Caco-2 (cell line): Measurements from ENCODE around the gene GCLM. TPM values are rescaled to one million over a fixed set of nuclear protein-coding genes. Genes with fewer than 3 reads are reported as not detected.

Experiments
- BruUV-seq: library from RNA; stranded (reverse); fragments of 400-500 nt; replicated peaks from 2 replicates; lab custom pipeline; 2021; lab: Mats Ljungman, UMichigan
- CTCF ChIA-PET: fragments of 300-600 bp; sonication (Branson Sonifier 250); formaldehyde crosslinking; loops from one replicate; lab custom pipeline; 2022; ENCODE audit warnings: antibody characterized with exemption; lab: Charles Lee
- POLR2A ChIA-PET: fragments of 300-600 bp; sonication (Branson Sonifier 250); formaldehyde crosslinking; loops from one replicate; lab custom pipeline; 2022; ENCODE audit warnings: antibody characterized with exemption; lab: Charles Lee
- DNase-seq, 2 experiments: peaks; one replicate each; pipeline versions ENCODE4 v3.0.0 to v3.0.0-alpha.2; 2020 to 2022
- H3K27me3 ChIP-seq: replicated peaks from 2 replicates; pipeline ENCODE4 v1.6.0; 2011; ENCODE audit warnings: low read length; ENCODE audit not compliant: control insufficient read depth, insufficient read depth
- H3K36me3 ChIP-seq: 2 replicates; pipeline ENCODE4 v1.5.1; 2011; ENCODE audit warnings: low read length; ENCODE audit not compliant: control insufficient read depth, insufficient read depth
- H3K4me1 ChIP-seq: fragments of 250-450 bp; sonication (Bioruptor Pico); 2 replicates; pipeline ENCODE4 v1.5.1; 2020; ENCODE audit warnings: mild to moderate bottlenecking
- H3K4me3 ChIP-seq: 2 replicates; pipeline ENCODE4 v1.5.1; 2011; ENCODE audit warnings: low read depth, mild to moderate bottlenecking, control low read depth, low read length
- H3K9me3 ChIP-seq: fragments of 250-450 bp; sonication (Bioruptor Pico); 2 replicates; pipeline ENCODE4 v1.5.1; 2020; ENCODE audit warnings: mild to moderate bottlenecking, moderate library complexity
- H3K27ac Mint-ChIP-seq: one replicate; pipeline ENCODE4 v1.8.0; 2022; ENCODE audit warnings: mixed read lengths; ENCODE audit not compliant: unreplicated experiment
- H3K27me3 Mint-ChIP-seq: one replicate; pipeline ENCODE4 v1.8.0; 2022; ENCODE audit warnings: mixed read lengths; ENCODE audit not compliant: insufficient read depth, unreplicated experiment
- H3K36me3 Mint-ChIP-seq: one replicate; pipeline ENCODE4 v1.8.0; 2022; ENCODE audit warnings: mild to moderate bottlenecking, mixed read lengths; ENCODE audit not compliant: insufficient read depth, unreplicated experiment
- H3K4me1 Mint-ChIP-seq: one replicate; pipeline ENCODE4 v1.8.0; 2022; ENCODE audit warnings: low read depth, mixed read lengths; ENCODE audit not compliant: unreplicated experiment
- H3K4me3 Mint-ChIP-seq: one replicate; pipeline ENCODE4 v1.8.0; 2022; ENCODE audit warnings: mild to moderate bottlenecking, moderate library complexity, mixed read lengths; ENCODE audit not compliant: unreplicated experiment
- H3K9me3 Mint-ChIP-seq: one replicate; pipeline ENCODE4 v1.8.0; 2022; ENCODE audit warnings: mixed read lengths; ENCODE audit not compliant: unreplicated experiment
- intact Hi-C: fragments of 100-400 bp; cut with micrococcal nuclease; formaldehyde crosslinking; loops from one replicate; pipeline ENCODE4 v1.10.0; 2022; ENCODE audit not compliant: unreplicated experiment
- total RNA-seq: library from RNA; stranded (reverse); gene quantifications from 2 replicates; pipeline ENCODE4 v1.2.3, GENCODE V29; 2022
- TF ChIP-seq, protein P1 (sequence below), 2 experiments: fragments of 200-600 bp in 1 of 2; IDR thresholded peaks; 1 replicate in 1 of 2; 2 replicates in 1 of 2; pipeline versions ENCODE4 v1.5.1 to v1.8.0; 2011 to 2022; ENCODE audit warnings: antibody characterized with exemption in 1 of 2, control low read depth in 1 of 2, inconsistent platforms in 1 of 2, low read depth in 1 of 2, low read length in 1 of 2, mild to moderate bottlenecking in 1 of 2, moderate library complexity in 1 of 2; ENCODE audit not compliant: insufficient read depth in 1 of 2, severe bottlenecking in 1 of 2, unreplicated experiment in 1 of 2

The GCLM gene
- total RNA-seq, 1 experiment from 2014 or later: 11.8 TPM

- no peak for DNase-seq
- intact Hi-C loops: loop anchor here (2.0 kb wide), 1 partner anchor 60 kb away; no protein-coding TSS in a partner anchor
Observed at GRCh38 chr1:93906480-93906879, 2.8 kb downstream of the GCLM start.

GRCh38 chr1:93905734-93906133, 3.5 kb downstream of the GCLM start:
- no TSS peak for BruUV-seq
- H3K4me3 Mint-ChIP-seq: no peak overlapping the region
- intact Hi-C loops: loop anchor here (2.0 kb wide), 1 partner anchor 59 kb away; no protein-coding TSS in a partner anchor
- H3K27me3 Mint-ChIP-seq: no peaks in the 10 kb centered on the region
- no peaks in the 10 kb centered on the region for H3K4me1 ChIP-seq
- no peaks in the 10 kb centered on the region for H3K9me3 ChIP-seq
- no peaks in the 10 kb centered on the region for H3K9me3 Mint-ChIP-seq
- DNase-seq: no peak
- TF ChIP-seq, protein P1, sequence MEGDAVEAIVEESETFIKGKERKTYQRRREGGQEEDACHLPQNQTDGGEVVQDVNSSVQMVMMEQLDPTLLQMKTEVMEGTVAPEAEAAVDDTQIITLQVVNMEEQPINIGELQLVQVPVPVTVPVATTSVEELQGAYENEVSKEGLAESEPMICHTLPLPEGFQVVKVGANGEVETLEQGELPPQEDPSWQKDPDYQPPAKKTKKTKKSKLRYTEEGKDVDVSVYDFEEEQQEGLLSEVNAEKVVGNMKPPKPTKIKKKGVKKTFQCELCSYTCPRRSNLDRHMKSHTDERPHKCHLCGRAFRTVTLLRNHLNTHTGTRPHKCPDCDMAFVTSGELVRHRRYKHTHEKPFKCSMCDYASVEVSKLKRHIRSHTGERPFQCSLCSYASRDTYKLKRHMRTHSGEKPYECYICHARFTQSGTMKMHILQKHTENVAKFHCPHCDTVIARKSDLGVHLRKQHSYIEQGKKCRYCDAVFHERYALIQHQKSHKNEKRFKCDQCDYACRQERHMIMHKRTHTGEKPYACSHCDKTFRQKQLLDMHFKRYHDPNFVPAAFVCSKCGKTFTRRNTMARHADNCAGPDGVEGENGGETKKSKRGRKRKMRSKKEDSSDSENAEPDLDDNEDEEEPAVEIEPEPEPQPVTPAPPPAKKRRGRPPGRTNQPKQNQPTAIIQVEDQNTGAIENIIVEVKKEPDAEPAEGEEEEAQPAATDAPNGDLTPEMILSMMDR (IDR thresholded peaks at IDR 0.05; ENCODE audit: insufficient read depth in 1 of 2, low read depth in 1 of 2, low read length in 1 of 2, severe bottlenecking in 1 of 2, unreplicated experiment in 1 of 2): no peak
- no peak overlapping the region for H3K4me3 ChIP-seq
- ChIA-PET POLR2A (no interaction called here), CTCF (no interaction called here)
- H3K36me3 Mint-ChIP-seq: no peaks in the 10 kb centered on the region
- no peaks in the 10 kb centered on the region for H3K4me1 Mint-ChIP-seq
- H3K27me3 ChIP-seq: no peaks in the 10 kb centered on the region
- H3K36me3 ChIP-seq: no peaks in the 10 kb centered on the region
- no peak overlapping the region for H3K27ac Mint-ChIP-seq

More at GRCh38 chr1:93906480-93906879, 2.8 kb downstream of the GCLM start:
- Mint-ChIP-seq H3K36me3 (no peaks in the 10 kb centered on the region), H3K4me1 (no peaks in the 10 kb centered on the region), H3K9me3 (no peaks in the 10 kb centered on the region), H3K27me3 (no peaks in the 10 kb centered on the region), H3K4me3 (no peak overlapping the region), H3K27ac (no peak overlapping the region)
- H3K4me1 ChIP-seq: no peaks in the 10 kb centered on the region
- H3K4me3 ChIP-seq: no peak overlapping the region
- ChIA-PET CTCF (no interaction called here), POLR2A (no interaction called here)
- BruUV-seq: no TSS peak
- H3K36me3 ChIP-seq: no peaks in the 10 kb centered on the region
- H3K9me3 ChIP-seq: no peaks in the 10 kb centered on the region
- no peaks in the 10 kb centered on the region for H3K27me3 ChIP-seq
- TF ChIP-seq, protein P1 (IDR thresholded peaks at IDR 0.05; ENCODE audit: insufficient read depth in 1 of 2, low read depth in 1 of 2, low read length in 1 of 2, severe bottlenecking in 1 of 2, unreplicated experiment in 1 of 2): no peak

- Mint-ChIP-seq H3K9me3 (no peaks in the 10 kb centered on the region), H3K27me3 (no peaks in the 10 kb centered on the region), H3K36me3 (no peaks in the 10 kb centered on the region), H3K4me1 (no peaks in the 10 kb centered on the region), H3K27ac (no peak overlapping the region), H3K4me3 (no peak overlapping the region)
- POLR2A ChIA-PET: no interaction called here
- BruUV-seq: no TSS peak
- intact Hi-C loops: no loop called here
- no peaks in the 10 kb centered on the region for H3K36me3 ChIP-seq
- no peaks in the 10 kb centered on the region for H3K4me1 ChIP-seq
- H3K4me3 ChIP-seq: no peak overlapping the region
- H3K9me3 ChIP-seq: no peaks in the 10 kb centered on the region
- TF ChIP-seq, protein P1 (IDR thresholded peaks at IDR 0.05; ENCODE audit: insufficient read depth in 1 of 2, low read depth in 1 of 2, low read length in 1 of 2, severe bottlenecking in 1 of 2, unreplicated experiment in 1 of 2): no peak
- H3K27me3 ChIP-seq: no peaks in the 10 kb centered on the region
- CTCF ChIA-PET: no interaction called here
- no peak for DNase-seq
Observed at GRCh38 chr1:93905051-93905450, 4.2 kb downstream of the GCLM start.
